IMR-90 (cell line): ENCODE results near the gene NDUFB2. TPM values are rescaled to one million over a fixed set of nuclear protein-coding genes. Genes with fewer than 3 reads are reported as not detected.
"Not testable (repeated sequence)": the region's sequence is repeated elsewhere in the genome, so short reads cannot be mapped to it uniquely, and the experiment has no call there.

Experiments
- ATAC-seq: fragments of 200-7000 bp; cut with Tn5 transposase; 2 replicates; pipeline ENCODE4 v1.9.1; 2020; ENCODE audit warnings: low read depth, mild to moderate bottlenecking, moderate library complexity
- BruUV-seq: library from RNA; stranded (reverse); fragments of 400-500 nt; replicated peaks from 2 replicates; lab custom pipeline; 2021; lab: Mats Ljungman, UMichigan
- CTCF ChIA-PET: fragments of 300-600 bp; formaldehyde crosslinking; extraction: SDS; loops from one replicate; lab custom pipeline; 2021; ENCODE audit warnings: antibody characterized with exemption; lab: Yijun Ruan, JAX
- POLR2A ChIA-PET: fragments of 300-600 bp; sonication (Branson Sonifier 250); formaldehyde crosslinking; loops from one replicate; lab custom pipeline; 2022; ENCODE audit warnings: antibody characterized with exemption; ENCODE audit not compliant: unreplicated experiment; lab: Charles Lee
- DNase-seq: peaks from one replicate; pipeline ENCODE4 v3.0.0; 2013
- H2AFZ ChIP-seq: replicated peaks from 2 replicates; pipeline ENCODE3; 2013; ENCODE audit warnings: low read length, mild to moderate bottlenecking; ENCODE audit not compliant: poor library complexity
- H2AK5ac ChIP-seq: 2 replicates; pipeline ENCODE4 v1.6.1; 2013; ENCODE audit warnings: low read depth, low read length, inconsistent platforms
- H2AK9ac ChIP-seq: replicated peaks from 2 replicates; pipeline ENCODE3; 2013; ENCODE audit warnings: mild to moderate bottlenecking, low read depth, low read length, moderate library complexity; ENCODE audit not compliant: poor library complexity
- H2BK120ac ChIP-seq: 2 replicates; pipeline ENCODE4 v1.6.1; 2013; ENCODE audit warnings: low read depth, low read length, inconsistent platforms
- H2BK15ac ChIP-seq: 3 replicates; pipeline ENCODE4 v1.6.1; 2013; ENCODE audit warnings: low read depth, low read length, inconsistent platforms
- H2BK20ac ChIP-seq: 2 replicates; pipeline ENCODE4 v1.6.1; 2013; ENCODE audit warnings: low read depth, mild to moderate bottlenecking, inconsistent platforms, low read length, moderate library complexity
- H2BK5ac ChIP-seq: 2 replicates; pipeline ENCODE4 v1.6.1; 2013; ENCODE audit warnings: mild to moderate bottlenecking, low read depth, low read length, inconsistent platforms; ENCODE audit not compliant: poor library complexity, severe bottlenecking
- H3K14ac ChIP-seq: replicated peaks from 2 replicates; pipeline ENCODE4 v1.6.1; 2013; ENCODE audit warnings: low read depth, low read length, inconsistent platforms
- H3K18ac ChIP-seq: 2 replicates; pipeline ENCODE4 v1.6.1; 2013; ENCODE audit warnings: low read depth, low read length, control low read depth
- H3K23ac ChIP-seq: 2 replicates; pipeline ENCODE4 v1.6.1; 2013; ENCODE audit warnings: low read depth, low read length, inconsistent platforms
- H3K27ac ChIP-seq: 2 replicates; pipeline ENCODE4 v1.5.1; 2013; ENCODE audit warnings: mild to moderate bottlenecking, control low read depth, low read length; ENCODE audit not compliant: insufficient read depth
- H3K27me3 ChIP-seq: 2 replicates; pipeline ENCODE4 v1.6.1; 2013; ENCODE audit warnings: low read length; ENCODE audit not compliant: control insufficient read depth, insufficient read depth
- H3K36me3 ChIP-seq: 2 replicates; pipeline ENCODE4 v1.6.1; 2013; ENCODE audit warnings: low read length, mixed read lengths; ENCODE audit not compliant: control insufficient read depth, insufficient read depth
- H3K4ac ChIP-seq: 2 replicates; pipeline ENCODE4 v1.6.1; 2013; ENCODE audit warnings: low read depth, low read length, inconsistent platforms
- H3K4me1 ChIP-seq: 2 replicates; pipeline ENCODE4 v1.6.1; 2013; ENCODE audit warnings: low read length, mixed read lengths; ENCODE audit not compliant: control insufficient read depth, insufficient read depth
- H3K4me2 ChIP-seq: 2 replicates; pipeline ENCODE4 v1.6.1; 2013; ENCODE audit warnings: low read depth, mild to moderate bottlenecking, control low read depth, low read length, moderate library complexity
- H3K4me3 ChIP-seq: 2 replicates; pipeline ENCODE4 v1.5.1; 2013; ENCODE audit warnings: low read depth, mild to moderate bottlenecking, control low read depth, low read length, moderate library complexity; ENCODE audit not compliant: insufficient read depth
- H3K56ac ChIP-seq: 2 replicates; pipeline ENCODE4 v1.6.1; 2013; ENCODE audit warnings: low read length, inconsistent platforms; ENCODE audit not compliant: insufficient read depth; ENCODE audit errors: extremely low read depth
- H3K79me1 ChIP-seq, 2 experiments: 2 replicates each; pipeline ENCODE4 v1.6.1; 2013; ENCODE audit warnings: low read length in 2 of 2, inconsistent platforms in 1 of 2, low read depth in 1 of 2
- H3K9ac ChIP-seq: 2 replicates; pipeline ENCODE4 v1.6.1; 2013; ENCODE audit warnings: low read depth, low read length, control low read depth
- H3K9me1 ChIP-seq: 2 replicates; pipeline ENCODE4 v1.6.1; 2013; ENCODE audit warnings: low read length, inconsistent platforms; ENCODE audit not compliant: insufficient read depth
- H3K9me3 ChIP-seq: 2 replicates; pipeline ENCODE4 v1.6.1; 2013; ENCODE audit warnings: low read length; ENCODE audit not compliant: control insufficient read depth, insufficient read depth
- H4K20me1 ChIP-seq: 2 replicates; pipeline ENCODE4 v1.6.1; 2013; ENCODE audit warnings: low read length, inconsistent platforms; ENCODE audit not compliant: insufficient read depth
- H4K5ac ChIP-seq: 2 replicates; pipeline ENCODE4 v1.6.1; 2013; ENCODE audit warnings: mild to moderate bottlenecking, low read depth, low read length, control low read depth
- H4K8ac ChIP-seq, 2 experiments: 2 replicates each; pipeline ENCODE4 v1.6.1; 2013; ENCODE audit warnings: low read depth in 2 of 2, low read length in 2 of 2, control low read depth in 1 of 2, inconsistent platforms in 1 of 2
- H4K91ac ChIP-seq: 2 replicates; pipeline ENCODE4 v1.6.1; 2013; ENCODE audit warnings: low read depth, low read length, inconsistent platforms; ENCODE audit not compliant: insufficient read depth
- WGBS, 2 experiments: methylation state at CpG; one replicate each; pipeline versions ENCODE4 v1.1.5 to v1.1.7; 2013; ENCODE audit warnings: missing lambda C conversion rate in 2 of 2; ENCODE audit not compliant: insufficient read length in 1 of 2; ENCODE audit errors: extremely low coverage in 2 of 2; 5-methylcytosine and 5-hydroxymethylcytosine counted together
- dilution Hi-C: fragments of 300-500 bp; cut with HindIII; formaldehyde crosslinking; loops from one replicate; pipeline ENCODE4 v1.14.3; 2018; ENCODE audit warnings: low sequenced_read_pairs; ENCODE audit not compliant: unreplicated experiment
- in situ Hi-C: fragments of 300-500 bp; cut with MboI; formaldehyde crosslinking; loops from 3 replicates; pipeline ENCODE4 v1.14.3; 2019; ENCODE audit warnings: low sequenced_read_pairs, inconsistent platforms, mixed read lengths
- intact Hi-C: fragments of 100-400 bp; cut with micrococcal nuclease; formaldehyde crosslinking; loops from 2 replicates; pipeline ENCODE4 v1.10.0; 2022
- polyA plus RNA-seq, 3 experiments: library from polyadenylated mRNA; depleted of rRNA; stranded (reverse); fragments of >200 nt; gene quantifications; 2 replicates each; pipeline ENCODE4 v1.2.3, GENCODE V29; 2012; ENCODE audit warnings: low replicate concordance in 1 of 3
- total RNA-seq: library from RNA; depleted of rRNA; stranded (reverse); fragments of >200 nt; gene quantifications from 2 replicates; pipeline ENCODE4 v1.2.3, GENCODE V29; 2012

The NDUFB2 gene
- total and polyA plus RNA-seq, 2 of the 4 experiments (the other 2 are of a cell fraction), result 81.7 to 143 TPM

GRCh38 chr7:140669862-140670261 lies 26.6 kb upstream of the NDUFB2 start:
- intact Hi-C loops, result loop anchor here (5.0 kb wide), 1 partner anchor 982 kb away; no protein-coding TSS in a partner anchor
- in situ Hi-C loops, result not testable (repeated sequence)

More at GRCh38 chr7:140669862-140670261, 26.6 kb upstream of the NDUFB2 start:
- H4K5ac ChIP-seq, ATAC-seq, H2BK5ac ChIP-seq, H3K14ac ChIP-seq, H3K79me1 ChIP-seq, H4K8ac ChIP-seq, H3K4me1 ChIP-seq, H2AK5ac ChIP-seq, H3K9ac ChIP-seq, POLR2A ChIA-PET, H3K4me2 ChIP-seq, H2BK120ac ChIP-seq, H3K4ac ChIP-seq, H2BK20ac ChIP-seq, H3K4me3 ChIP-seq, H3K36me3 ChIP-seq, H3K56ac ChIP-seq, H2BK15ac ChIP-seq, H4K20me1 ChIP-seq, H2AK9ac ChIP-seq, DNase-seq, H3K9me3 ChIP-seq, H3K23ac ChIP-seq, H4K91ac ChIP-seq, dilution Hi-C loops, BruUV-seq, H3K9me1 ChIP-seq, H3K18ac ChIP-seq, H3K27me3 ChIP-seq, H3K27ac ChIP-seq, H2AFZ ChIP-seq: not testable (repeated sequence)
- CTCF ChIA-PET, result interaction anchor here (0.6 kb wide), 1 partner anchor 50 kb away, joined by 3 read pairs; no protein-coding TSS in a partner anchor
- no CpG with 5 or more reads among the region's 10 CpGs for WGBS, 2 experiments
